Hepatocyte (in vitro differentiated cells): ENCODE data around the gene TNNI3.

Experiments used
- CTCF ChIP-seq: fragments of 200-600 bp; sonication (generic); IDR thresholded peaks from 2 replicates; pipeline ENCODE4 v1.5.1; 2016; ENCODE audit warnings: antibody characterized with exemption, mild to moderate bottlenecking; ENCODE audit not compliant: poor library complexity
- EZH2 ChIP-seq: fragments of 200-600 bp; sonication (generic); IDR thresholded peaks from 2 replicates; pipeline ENCODE4 v1.6.1; 2016; ENCODE audit warnings: antibody characterized with exemption, mild to moderate bottlenecking, borderline replicate concordance
- EZH2phosphoT487 ChIP-seq: fragments of 200-600 bp; sonication (generic); IDR thresholded peaks from one replicate; pipeline ENCODE4 v1.6.1; 2018; ENCODE audit warnings: antibody characterized with exemption, mild to moderate bottlenecking, low read depth, moderate library complexity; ENCODE audit not compliant: unreplicated experiment, severe bottlenecking

GRCh38 chr19:55149078-55150003, 8.2 kb downstream of the TNNI3 start, which contains the start of gene TNNT1:
- TF ChIP-seq EZH2phosphoT487 (no peak), CTCF (no peak), EZH2 (no peak)
